ENCODE data around the gene CCDC8. TPM values are rescaled to one million over a fixed set of nuclear protein-coding genes. Genes with fewer than 3 reads are reported as not detected.
A peak's percentile ranks its signal among the peaks of the same experiment; 100 is the strongest.

CCDC8 gene
- total RNA-seq, 1 experiment from 2014 or later, result 27.5 TPM

DNA sequence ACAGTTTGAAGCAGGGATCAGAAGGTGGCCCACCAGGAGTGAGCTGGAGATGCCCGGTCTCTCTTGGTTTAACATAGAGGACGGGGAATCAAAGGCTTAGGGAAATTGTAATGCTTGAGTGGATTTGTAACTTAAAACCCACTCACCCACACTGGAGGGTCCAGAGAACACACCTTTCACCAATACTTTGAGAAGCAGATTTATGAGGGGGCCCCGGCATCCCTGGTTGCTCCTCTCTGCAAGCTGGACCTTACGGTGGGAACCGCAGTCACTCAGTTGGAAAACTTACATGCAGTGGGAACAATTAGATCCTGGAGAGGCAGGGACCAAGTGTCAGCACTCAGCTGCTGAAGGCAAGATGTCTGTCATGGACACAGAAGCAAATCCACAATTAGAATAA, 45.9 kb downstream of the CCDC8 start:
- DNase-seq, result no peak
- Histone ChIP-seq H3K18ac (ENCODE audit: insufficient read length, low read depth, low read length) (no peak overlapping the region), H4K91ac (ENCODE audit: insufficient read length, low read depth, low read length) (no peak overlapping the region), H4K5ac (ENCODE audit: insufficient read length, low read depth, low read length) (no peak overlapping the region), H2BK12ac (ENCODE audit: insufficient read length, low read depth, low read length) (no peak overlapping the region), H2AK5ac (ENCODE audit: insufficient read length, low read length) (no peak overlapping the region), H3K23ac (ENCODE audit: insufficient read length, low read depth, low read length) (no peak overlapping the region), H3K9me3 (ENCODE audit: control insufficient read depth, low read depth, low read length) (no peaks in the 10 kb centered on the region), H3K9ac (ENCODE audit: extremely low read depth, insufficient read length, low read length) (no peak overlapping the region), H2BK5ac (ENCODE audit: insufficient read length, low read length) (no peak overlapping the region), H3K79me2 (ENCODE audit: insufficient read depth, low read length) (no peaks in the 10 kb centered on the region), H3K4me2 (ENCODE audit: insufficient read depth, insufficient read length, low read length) (no peak overlapping the region), H2BK120ac (ENCODE audit: low read depth, low read length, poor library complexity, severe bottlenecking) (no peak overlapping the region), H3K4ac (ENCODE audit: low read depth, low read length) (no peak overlapping the region), H3T11ph (ENCODE audit: low read length) (no peak overlapping the region), H2BK20ac (ENCODE audit: low read depth, low read length, poor library complexity, severe bottlenecking) (no peak overlapping the region), H2BK15ac (ENCODE audit: low read depth, low read length) (no peak overlapping the region), H4K20me1 (ENCODE audit: control insufficient read depth, insufficient read depth, insufficient read length) (no peaks in the 10 kb centered on the region), H3K27ac (ENCODE audit: insufficient read length, low read depth, low read length) (no peak overlapping the region), H3K14ac (ENCODE audit: insufficient read depth, low read length) (no peak overlapping the region), H4K8ac (replicated peaks; ENCODE audit: insufficient read length, low read depth, low read length) (no peak overlapping the region), H3K23me2 (ENCODE audit: insufficient read length, low read depth, low read length, poor library complexity, severe bottlenecking) (no peaks in the 10 kb centered on the region), H3K79me1 (ENCODE audit: insufficient read depth, low read depth, low read length, poor library complexity, severe bottlenecking) (peaks cover 5% of the 10 kb centered on the region), H3K56ac (ENCODE audit: insufficient read length, low read depth, low read length) (no peak overlapping the region), H2AFZ (ENCODE audit: low read length) (no peak overlapping the region), H3K27me3 (ENCODE audit: insufficient read depth, low read length) (no peaks in the 10 kb centered on the region), H3K4me1 (ENCODE audit: insufficient read depth, low read length) (peaks cover 3% of the 10 kb centered on the region; the same call in 1 of the 2 replicates)
- TF ChIP-seq, protein P1, sequence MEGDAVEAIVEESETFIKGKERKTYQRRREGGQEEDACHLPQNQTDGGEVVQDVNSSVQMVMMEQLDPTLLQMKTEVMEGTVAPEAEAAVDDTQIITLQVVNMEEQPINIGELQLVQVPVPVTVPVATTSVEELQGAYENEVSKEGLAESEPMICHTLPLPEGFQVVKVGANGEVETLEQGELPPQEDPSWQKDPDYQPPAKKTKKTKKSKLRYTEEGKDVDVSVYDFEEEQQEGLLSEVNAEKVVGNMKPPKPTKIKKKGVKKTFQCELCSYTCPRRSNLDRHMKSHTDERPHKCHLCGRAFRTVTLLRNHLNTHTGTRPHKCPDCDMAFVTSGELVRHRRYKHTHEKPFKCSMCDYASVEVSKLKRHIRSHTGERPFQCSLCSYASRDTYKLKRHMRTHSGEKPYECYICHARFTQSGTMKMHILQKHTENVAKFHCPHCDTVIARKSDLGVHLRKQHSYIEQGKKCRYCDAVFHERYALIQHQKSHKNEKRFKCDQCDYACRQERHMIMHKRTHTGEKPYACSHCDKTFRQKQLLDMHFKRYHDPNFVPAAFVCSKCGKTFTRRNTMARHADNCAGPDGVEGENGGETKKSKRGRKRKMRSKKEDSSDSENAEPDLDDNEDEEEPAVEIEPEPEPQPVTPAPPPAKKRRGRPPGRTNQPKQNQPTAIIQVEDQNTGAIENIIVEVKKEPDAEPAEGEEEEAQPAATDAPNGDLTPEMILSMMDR (conservative IDR thresholded peaks at IDR 0.05), result no peak
- peaks cover 14 to 41% (median 38%) of the 10 kb centered on the region in 3 experiments; a peak in 6 of 7 replicates for H3K36me3 Mint-ChIP-seq (ENCODE audit: insufficient read depth in 1 of 3, low read depth in 3 of 3)
- no peaks in the 10 kb centered on the region for H3K9me3 Mint-ChIP-seq
- no peak overlapping the region for H3K4me3 Mint-ChIP-seq
- WGBS (ENCODE audit: extremely low coverage, insufficient read length, low lambda C conversion rate), result no CpG with 5 or more reads among the region's 5 CpGs
- peak overlapping the region in 1 of 3 experiments; percentile 38; a peak in 1 of 7 replicates for H3K27ac Mint-ChIP-seq
- peaks cover 21 to 23% of the 10 kb centered on the region in 2 experiments for H3K4me1 Mint-ChIP-seq
- H3K27me3 Mint-ChIP-seq (ENCODE audit: low read depth), result no peaks in the 10 kb centered on the region
